ENCODE measurements around the gene HK1.
A peak's percentile ranks its signal among the peaks of the same experiment; 100 is the strongest.
"Not testable (repeated sequence)": the region's sequence is repeated elsewhere in the genome, so short reads cannot be mapped to it uniquely, and the experiment has no call there.

Gene HK1

GRCh38 chr10:69323622-69324021 is 45.3 kb downstream of the HK1 start:
- peak overlapping the region in 3 of 21 experiments; percentile 0 to 65 (median 47) for H3K27ac ChIP-seq

GRCh38 chr10:69324583-69324982 is 46.3 kb downstream of the HK1 start:
- Histone ChIP-seq H3K4me3 (no peak overlapping the region), H3K27ac (peak overlapping the region in 2 of 21 experiments; percentile 47)

More at GRCh38 chr10:69323622-69324021, 45.3 kb downstream of the HK1 start:
- H3K4me3 ChIP-seq: no peak overlapping the region

- peak overlapping the region in 10 of 21 experiments; percentile 15 to 66 (median 31) for H3K27ac ChIP-seq
- not testable (repeated sequence) for H3K4me3 ChIP-seq
Observed at GRCh38 chr10:69325637-69326523, 47.6 kb downstream of the HK1 start.

- H3K4me3 ChIP-seq: no peak overlapping the region
- H3K27ac ChIP-seq: peak overlapping the region in 8 of 21 experiments; percentile 16 to 66 (median 37)
Observed at GRCh38 chr10:69326692-69327091, 48.4 kb downstream of the HK1 start.

- H3K4me3 ChIP-seq: peak overlapping the region in 1 of 7 experiments; percentile 7
- peak overlapping the region in 19 of 21 experiments; percentile 15 to 82 (median 72) for H3K27ac ChIP-seq
Observed at GRCh38 chr10:69327463-69328379, 49.4 kb downstream of the HK1 start.

GRCh38 chr10:69328380-69328735 is 50.1 kb downstream of the HK1 start:
- H3K27ac ChIP-seq: peak overlapping the region in 19 of 21 experiments; percentile 15 to 82 (median 72)
- H3K4me3 ChIP-seq: peak overlapping the region in 1 of 7 experiments; percentile 7

- not testable (repeated sequence) for H3K4me3 ChIP-seq
- peak overlapping the region in 11 of 21 experiments; percentile 40 to 82 (median 76) for H3K27ac ChIP-seq
Observed at GRCh38 chr10:69328888-69329287, 50.6 kb downstream of the HK1 start.

- peak overlapping the region in 1 of 21 experiments; percentile 82 for H3K27ac ChIP-seq
- no peak overlapping the region for H3K4me3 ChIP-seq
Observed at GRCh38 chr10:69329721-69330178, 51.5 kb downstream of the HK1 start.

- Histone ChIP-seq H3K27ac (no peak overlapping the region), H3K4me3 (no peak overlapping the region)
Observed at GRCh38 chr10:69331161-69331560, 52.9 kb downstream of the HK1 start.

GRCh38 chr10:69332278-69333010 is 54.1 kb downstream of the HK1 start:
- Histone ChIP-seq H3K27ac (peak overlapping the region in 15 of 21 experiments; percentile 4 to 86 (median 66)), H3K4me3 (no peak overlapping the region)

GRCh38 chr10:69333205-69333604 is 54.9 kb downstream of the HK1 start:
- H3K4me3 ChIP-seq: no peak overlapping the region
- H3K27ac ChIP-seq: peak overlapping the region in 18 of 21 experiments; percentile 16 to 86 (median 70)

GRCh38 chr10:69333865-69334301 is 55.6 kb downstream of the HK1 start:
- peak overlapping the region in 18 of 21 experiments; percentile 23 to 86 (median 74) for H3K27ac ChIP-seq

GRCh38 chr10:69334302-69335062 is 56.2 kb downstream of the HK1 start:
- H3K27ac ChIP-seq: peak overlapping the region in 20 of 21 experiments; percentile 26 to 86 (median 74)
- peak overlapping the region in 1 of 7 experiments; percentile 3 for H3K4me3 ChIP-seq

More at GRCh38 chr10:69333865-69334301, 55.6 kb downstream of the HK1 start:
- not testable (repeated sequence) for H3K4me3 ChIP-seq

GRCh38 chr10:69335063-69335587 is 56.8 kb downstream of the HK1 start:
- H3K4me3 ChIP-seq: peak overlapping the region in 1 of 7 experiments; percentile 3
- H3K27ac ChIP-seq: peak overlapping the region in 20 of 21 experiments; percentile 26 to 86 (median 74)

GRCh38 chr10:69335613-69336012 is 57.3 kb downstream of the HK1 start:
- Histone ChIP-seq H3K27ac (peak overlapping the region in 20 of 21 experiments; percentile 26 to 86 (median 74)), H3K4me3 (no peak overlapping the region)

GRCh38 chr10:69336952-69337295 is 58.6 kb downstream of the HK1 start:
- no peak overlapping the region for H3K4me3 ChIP-seq
- peak overlapping the region in 20 of 21 experiments; percentile 14 to 85 (median 64) for H3K27ac ChIP-seq

- Histone ChIP-seq H3K27ac (peak overlapping the region in 20 of 21 experiments; percentile 14 to 85 (median 70)), H3K4me3 (no peak overlapping the region)
Observed at GRCh38 chr10:69337296-69338132, 59.2 kb downstream of the HK1 start.
